Keratinocyte (primary cell): ENCODE results near the gene NLRP6. TPM values are rescaled to one million over a fixed set of nuclear protein-coding genes. Genes with fewer than 3 reads are reported as not detected.

Experiments
- DNase-seq: peaks from one replicate; pipeline ENCODE4 v3.0.0-alpha.2; 2011; ENCODE audit warnings: low read depth, missing footprints, low spot score
- FAIRE-seq: peaks from 2 replicates; lab custom pipeline; 2011; peaks lifted over from hg19 to GRCh38; lab: Jason Lieb, UNC
- H2AFZ ChIP-seq: 2 replicates; pipeline ENCODE4 v1.6.0; 2012; ENCODE audit warnings: low read length, control low read depth, inconsistent platforms; ENCODE audit not compliant: control insufficient read depth
- H3K27ac ChIP-seq: 2 replicates; pipeline ENCODE4 v1.5.1; 2011; ENCODE audit warnings: low read length; ENCODE audit not compliant: control insufficient read depth, insufficient read depth
- H3K27me3 ChIP-seq: 3 replicates; pipeline ENCODE4 v1.6.0; 2011; ENCODE audit warnings: low read length; ENCODE audit not compliant: control insufficient read depth, insufficient read depth; ENCODE audit errors: extremely low read depth
- H3K36me3 ChIP-seq, 2 experiments: 2 replicates in 1 of 2; 3 replicates in 1 of 2; pipeline ENCODE4 v1.5.1; 2011; ENCODE audit warnings: low read length in 2 of 2, mild to moderate bottlenecking in 1 of 2; ENCODE audit not compliant: control insufficient read depth in 2 of 2, insufficient read depth in 2 of 2; ENCODE audit errors: extremely low read depth in 1 of 2
- H3K4me1 ChIP-seq: 3 replicates; pipeline ENCODE4 v1.5.1; 2011; ENCODE audit warnings: low read length; ENCODE audit not compliant: control insufficient read depth, insufficient read depth; ENCODE audit errors: extremely low read depth
- H3K4me2 ChIP-seq: 3 replicates; pipeline ENCODE4 v1.6.0; 2011; ENCODE audit warnings: low read depth, low read length; ENCODE audit not compliant: control insufficient read depth, insufficient read depth; ENCODE audit errors: extremely low read depth
- H3K4me3 ChIP-seq, 3 experiments: fragments of 200-600 bp in 1 of 3; sonication (generic) in 1 of 3; 2 replicates in 2 of 3; 3 replicates in 1 of 3; pipeline ENCODE4 v1.5.1; 2011 to 2016; ENCODE audit warnings: low read length in 3 of 3, mild to moderate bottlenecking in 3 of 3, control low read depth in 2 of 3, inconsistent platforms in 1 of 3, low read depth in 1 of 3, mixed read lengths in 1 of 3, mixed run types in 1 of 3, moderate library complexity in 1 of 3; ENCODE audit not compliant: control insufficient read depth in 2 of 3, insufficient read depth in 2 of 3; ENCODE audit errors: extremely low read depth in 1 of 3
- H3K79me2 ChIP-seq: 2 replicates; pipeline ENCODE4 v1.6.0; 2012; ENCODE audit warnings: low read length; ENCODE audit not compliant: control insufficient read depth, insufficient read depth
- H3K9ac ChIP-seq: 3 replicates; pipeline ENCODE4 v1.6.0; 2011; ENCODE audit warnings: low read length; ENCODE audit not compliant: control insufficient read depth, insufficient read depth; ENCODE audit errors: extremely low read depth
- H3K9me1 ChIP-seq: 3 replicates; pipeline ENCODE4 v1.6.0; 2011; ENCODE audit warnings: low read length; ENCODE audit not compliant: control insufficient read depth, insufficient read depth; ENCODE audit errors: extremely low read depth
- H3K9me3 ChIP-seq: 2 replicates; pipeline ENCODE4 v1.5.1; 2012; ENCODE audit warnings: low read depth, low read length; ENCODE audit not compliant: control insufficient read depth
- H4K20me1 ChIP-seq: 3 replicates; pipeline ENCODE4 v1.6.0; 2011; ENCODE audit warnings: low read length; ENCODE audit not compliant: control insufficient read depth, insufficient read depth; ENCODE audit errors: extremely low read depth
- EZH2 ChIP-seq: IDR thresholded peaks from one replicate; pipeline ENCODE4 v1.6.1; 2012; ENCODE audit warnings: inconsistent platforms, mild to moderate bottlenecking, low read length, moderate library complexity
- dilution Hi-C: fragments of 300-500 bp; cut with MboI; formaldehyde crosslinking; loops from one replicate; pipeline ENCODE4 v1.7.0; 2020; ENCODE audit warnings: low sequenced_read_pairs; ENCODE audit not compliant: extremely low pct_ligation_motif_present
- polyA plus RNA-seq, 5 experiments: library from polyadenylated mRNA; depleted of rRNA in 3 of 5; stranded (reverse) in 3 of 5; stranded (forward) in 1 of 5; unstranded in 1 of 5; fragments of >200 nt; gene quantifications; 1 replicate in 1 of 5; 2 replicates in 3 of 5; 3 replicates in 1 of 5; pipeline versions ENCODE4 v1.2.1 to v1.2.3, GENCODE V29; 2011 to 2012; ENCODE audit warnings: missing spikeins in 2 of 5, low read depth in 1 of 5, low replicate concordance in 1 of 5
- TF ChIP-seq, protein P1 (sequence below), 3 experiments: IDR thresholded peaks in 1 of 3; conservative IDR thresholded peaks in 1 of 3; optimal IDR thresholded peaks in 1 of 3; 2 replicates in 2 of 3; 3 replicates in 1 of 3; pipeline versions ENCODE3 to v1.5.1; 2011; ENCODE audit warnings: low read length in 3 of 3, mild to moderate bottlenecking in 3 of 3, moderate library complexity in 2 of 3, control low read depth in 1 of 3, inconsistent platforms in 1 of 3; ENCODE audit not compliant: insufficient read depth in 2 of 3; ENCODE audit errors: extremely low read depth in 1 of 3

NLRP6 gene
- polyA plus RNA-seq, 1 donor (not counting 4 experiments of a cell fraction or from before 2014, with no cell fraction given), result not detected

DNA sequence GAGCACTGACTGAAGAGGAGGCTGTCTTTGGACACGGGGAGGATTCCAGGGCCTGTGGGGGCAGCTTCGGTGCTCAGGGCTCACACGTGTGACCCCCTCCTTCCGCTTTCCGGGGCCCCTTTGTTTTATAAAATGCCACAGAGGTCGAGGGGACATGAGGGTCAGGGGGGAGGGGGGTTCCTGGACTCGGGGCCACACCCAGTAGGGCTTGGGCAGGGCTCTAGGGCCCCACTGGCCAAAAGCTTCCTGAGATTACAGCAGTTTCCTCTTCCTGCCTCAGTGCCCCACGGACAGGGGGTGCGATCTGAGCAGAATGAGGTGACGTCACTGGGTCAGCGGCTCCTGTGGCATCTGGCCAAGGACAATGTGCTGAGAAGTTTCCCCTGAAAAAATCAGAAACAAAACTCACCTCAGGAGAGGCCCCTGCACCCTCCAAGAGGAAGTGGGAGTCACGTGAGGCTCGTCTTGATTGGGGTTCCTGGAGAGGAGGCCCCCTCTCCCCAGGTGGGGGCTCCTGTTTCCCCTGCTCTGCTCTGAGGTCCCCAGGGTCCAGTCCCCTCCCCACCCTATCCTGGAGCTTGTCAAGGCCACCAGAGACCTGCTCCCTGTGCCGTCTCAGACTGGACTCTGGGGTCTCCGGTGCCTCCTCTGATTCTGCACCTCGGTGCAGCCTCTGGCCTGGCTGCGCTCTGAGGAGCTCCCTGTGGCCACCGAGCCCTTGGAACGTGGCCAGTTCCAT lies 48.8 kb downstream of the NLRP6 start:
- H4K20me1 ChIP-seq, result no peaks in the 10 kb centered on the region
- H3K36me3 ChIP-seq, result no peaks in the 10 kb centered on the region
- H3K27ac ChIP-seq, result no peak overlapping the region
- H3K27me3 ChIP-seq, result peaks cover 7% of the 10 kb centered on the region
- no peaks in the 10 kb centered on the region for H3K4me1 ChIP-seq
- no peak overlapping the region for H2AFZ ChIP-seq
- DNase-seq, result no peak
- H3K9me3 ChIP-seq, result no peaks in the 10 kb centered on the region
- FAIRE-seq, result no peak
- no peak overlapping the region for H3K4me3 ChIP-seq
- no peaks in the 10 kb centered on the region for H3K9me1 ChIP-seq
- H3K79me2 ChIP-seq, result no peaks in the 10 kb centered on the region
- H3K4me2 ChIP-seq, result no peak overlapping the region
- no peak overlapping the region for H3K9ac ChIP-seq
- dilution Hi-C loops, result no loop called here
- TF ChIP-seq, protein P1, sequence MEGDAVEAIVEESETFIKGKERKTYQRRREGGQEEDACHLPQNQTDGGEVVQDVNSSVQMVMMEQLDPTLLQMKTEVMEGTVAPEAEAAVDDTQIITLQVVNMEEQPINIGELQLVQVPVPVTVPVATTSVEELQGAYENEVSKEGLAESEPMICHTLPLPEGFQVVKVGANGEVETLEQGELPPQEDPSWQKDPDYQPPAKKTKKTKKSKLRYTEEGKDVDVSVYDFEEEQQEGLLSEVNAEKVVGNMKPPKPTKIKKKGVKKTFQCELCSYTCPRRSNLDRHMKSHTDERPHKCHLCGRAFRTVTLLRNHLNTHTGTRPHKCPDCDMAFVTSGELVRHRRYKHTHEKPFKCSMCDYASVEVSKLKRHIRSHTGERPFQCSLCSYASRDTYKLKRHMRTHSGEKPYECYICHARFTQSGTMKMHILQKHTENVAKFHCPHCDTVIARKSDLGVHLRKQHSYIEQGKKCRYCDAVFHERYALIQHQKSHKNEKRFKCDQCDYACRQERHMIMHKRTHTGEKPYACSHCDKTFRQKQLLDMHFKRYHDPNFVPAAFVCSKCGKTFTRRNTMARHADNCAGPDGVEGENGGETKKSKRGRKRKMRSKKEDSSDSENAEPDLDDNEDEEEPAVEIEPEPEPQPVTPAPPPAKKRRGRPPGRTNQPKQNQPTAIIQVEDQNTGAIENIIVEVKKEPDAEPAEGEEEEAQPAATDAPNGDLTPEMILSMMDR (optimal IDR thresholded peaks at IDR 0.05 in 1 of 3, IDR thresholded peaks at IDR 0.05 in 1 of 3, conservative IDR thresholded peaks at IDR 0.05 in 1 of 3; ENCODE audit: extremely low read depth in 1 of 3, insufficient read depth in 2 of 3, low read length in 3 of 3), result no peak
- no peak for TF ChIP-seq EZH2

DNA sequence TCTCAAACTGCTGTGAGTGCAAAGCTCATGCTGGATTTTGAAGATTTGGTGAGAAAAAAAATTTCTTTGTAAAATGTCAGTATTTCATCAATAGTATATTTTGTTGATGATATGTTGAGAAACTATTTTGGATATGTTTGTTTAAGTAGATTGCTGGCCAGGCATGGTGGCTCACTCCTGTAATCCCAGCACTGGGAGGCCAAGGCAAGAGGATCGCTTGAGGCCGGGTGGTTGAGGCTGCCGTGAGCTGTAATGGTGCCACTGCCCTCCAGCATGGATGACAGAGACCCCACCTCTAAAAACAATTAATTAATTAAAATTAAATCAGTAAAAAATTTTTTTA lies 49.3 kb downstream of the NLRP6 start:
- TF ChIP-seq, protein P1 (optimal IDR thresholded peaks at IDR 0.05 in 1 of 3, IDR thresholded peaks at IDR 0.05 in 1 of 3, conservative IDR thresholded peaks at IDR 0.05 in 1 of 3; ENCODE audit: extremely low read depth in 1 of 3, insufficient read depth in 2 of 3, low read length in 3 of 3), result no peak
- no peak for TF ChIP-seq EZH2
- dilution Hi-C loops, result no loop called here
- no peak for FAIRE-seq
- no peak for DNase-seq
- Histone ChIP-seq H3K4me3 (no peak overlapping the region), H3K9me3 (no peaks in the 10 kb centered on the region), H3K79me2 (no peaks in the 10 kb centered on the region), H4K20me1 (no peaks in the 10 kb centered on the region), H3K4me1 (no peaks in the 10 kb centered on the region), H3K9me1 (no peaks in the 10 kb centered on the region), H3K4me2 (no peak overlapping the region), H3K27ac (no peak overlapping the region), H2AFZ (no peak overlapping the region), H3K36me3 (no peaks in the 10 kb centered on the region), H3K27me3 (peaks cover 7% of the 10 kb centered on the region), H3K9ac (no peak overlapping the region)
